HG03135 (cell line): ENCODE measurements around the gene GOLT1A.

Experiments used
- ATAC-seq: cut with Tn5 transposase; IDR thresholded peaks from one replicate; pipeline ENCODE4 v1.9.1; 2021; ENCODE audit warnings: mild to moderate bottlenecking, moderate library complexity; ENCODE audit not compliant: unreplicated experiment

Gene GOLT1A

DNA sequence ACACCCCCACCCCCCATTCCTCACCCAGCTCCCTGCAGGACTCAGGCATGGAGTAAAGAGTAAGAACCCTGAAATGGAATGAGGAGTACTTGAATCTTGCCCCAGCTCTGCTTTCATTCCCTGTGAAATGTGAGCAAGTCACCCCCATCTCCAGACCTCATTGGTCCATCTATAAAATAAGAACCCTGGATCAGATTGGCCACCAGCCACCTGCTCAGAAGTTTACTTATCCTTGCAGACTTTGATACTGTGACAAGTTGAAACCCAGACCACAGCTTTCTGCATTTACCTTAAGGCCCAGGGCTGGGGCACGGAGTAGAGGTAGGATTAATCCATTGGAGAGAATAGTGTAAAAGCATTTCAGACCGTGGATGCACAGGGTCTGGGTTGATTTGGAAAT lies 19.7 kb downstream of the GOLT1A start:
- no peak for ATAC-seq

GRCh38 chr1:204192589-204193352 lies 21.0 kb downstream of the GOLT1A start:
- no peak for ATAC-seq

- no peak for ATAC-seq
These were observed 21.7 kb downstream of the GOLT1A start for GRCh38 chr1:204192046-204192445.

GRCh38 chr1:204191456-204191855 lies 22.3 kb downstream of the GOLT1A start:
- ATAC-seq, result no peak

GRCh38 chr1:204190212-204191211 lies 23.3 kb downstream of the GOLT1A start:
- ATAC-seq, result no peak

DNA sequence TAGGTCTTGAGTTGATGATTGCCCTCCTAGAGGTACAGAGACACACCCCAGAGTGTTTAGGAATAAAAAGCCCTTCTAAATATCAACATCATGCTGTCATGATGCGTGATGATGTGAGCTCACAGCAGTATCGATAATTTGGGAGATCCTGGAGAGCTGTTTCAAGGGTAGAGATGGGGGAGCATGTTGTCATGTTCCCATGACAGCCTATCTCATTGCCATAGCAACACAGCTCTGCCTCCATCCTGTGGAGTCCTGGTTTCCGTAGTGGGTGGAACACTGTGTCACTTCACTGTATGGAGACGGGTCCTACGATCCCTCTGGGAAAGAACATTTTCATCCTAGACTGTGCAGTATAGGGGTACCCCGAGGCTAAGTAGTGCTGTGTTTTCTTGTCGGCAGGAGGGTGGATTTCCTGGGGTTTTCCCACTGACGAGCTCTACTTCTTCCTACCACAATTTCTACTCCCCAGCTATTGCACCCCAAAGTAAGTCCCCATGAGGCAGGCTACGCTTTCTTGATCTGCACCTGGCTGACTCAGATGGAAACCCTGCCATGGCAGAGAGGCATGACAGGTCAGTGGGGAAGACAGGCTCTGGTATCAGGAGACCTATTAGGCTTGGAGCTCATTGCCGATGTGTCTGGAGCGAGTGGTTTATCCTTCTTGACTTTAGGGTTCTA lies 24.7 kb downstream of the GOLT1A start:
- ATAC-seq, result no peak

GRCh38 chr1:204186597-204186996 lies 27.2 kb downstream of the GOLT1A start:
- ATAC-seq, result no peak

DNA sequence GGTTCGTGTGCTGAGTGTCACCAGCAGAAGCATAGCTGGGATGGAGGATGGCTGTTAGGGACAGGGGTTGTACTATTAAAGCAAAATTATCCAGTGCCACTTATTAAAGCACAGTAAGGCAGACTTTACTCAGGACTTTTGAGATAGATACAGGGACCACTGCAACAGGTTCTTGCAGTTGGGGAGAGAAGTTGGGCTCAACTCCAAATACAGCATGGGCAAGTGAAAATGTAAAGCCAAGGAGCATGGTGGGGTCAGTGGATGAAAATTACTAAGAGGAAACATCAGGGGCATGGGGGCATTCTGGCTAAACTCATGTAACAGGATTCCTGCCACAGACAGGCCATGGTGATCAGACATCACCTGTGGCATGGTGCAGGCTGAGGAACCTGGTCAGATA lies 32.7 kb downstream of the GOLT1A start:
- ATAC-seq, result no peak

- no peak for ATAC-seq
These were observed 33.7 kb downstream of the GOLT1A start for GRCh38 chr1:204180133-204180532.

GRCh38 chr1:204178487-204179281 lies 35.1 kb downstream of the GOLT1A start:
- no peak for ATAC-seq

GRCh38 chr1:204177133-204177532 lies 36.7 kb downstream of the GOLT1A start:
- ATAC-seq, result no peak

DNA sequence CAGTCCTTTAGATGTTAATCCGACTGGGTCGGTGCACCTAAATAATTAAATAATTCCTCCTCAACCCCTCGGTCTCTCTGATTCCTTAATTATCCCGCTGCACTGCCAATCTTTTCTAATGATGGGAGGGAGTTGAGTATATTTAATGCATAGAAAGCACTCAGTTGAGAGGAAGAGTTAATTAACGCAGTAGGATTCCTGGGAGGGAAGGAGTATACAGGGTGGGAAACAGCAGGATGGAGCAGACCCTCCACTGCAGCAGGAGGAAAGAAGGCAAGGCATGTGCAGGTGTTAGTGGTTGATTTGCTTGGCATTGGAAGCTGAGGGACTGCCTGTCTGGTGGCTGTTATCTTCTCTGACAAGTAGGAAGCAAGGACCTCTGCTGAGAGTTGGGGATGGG lies 37.7 kb downstream of the GOLT1A start:
- ATAC-seq, result no peak

DNA sequence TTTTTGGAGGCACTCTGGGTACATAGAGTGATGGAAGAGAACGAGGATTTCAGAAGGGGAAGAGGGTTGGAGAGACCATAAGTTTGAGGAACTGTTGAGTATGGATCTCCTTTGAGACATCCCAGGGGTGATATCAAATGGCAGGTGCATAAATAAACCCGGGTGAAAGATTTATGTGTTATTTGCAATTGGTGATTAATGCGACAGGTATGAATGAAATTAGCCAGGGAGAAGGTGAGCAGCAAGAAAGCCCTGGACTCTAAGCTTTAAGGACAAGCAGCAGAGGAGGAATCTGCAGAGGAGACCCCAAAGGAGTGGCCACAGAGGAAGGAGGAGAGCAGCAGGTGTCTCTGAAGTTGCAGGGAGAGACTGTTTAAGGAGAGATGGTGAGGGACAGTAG lies 38.8 kb downstream of the GOLT1A start:
- ATAC-seq, result no peak

DNA sequence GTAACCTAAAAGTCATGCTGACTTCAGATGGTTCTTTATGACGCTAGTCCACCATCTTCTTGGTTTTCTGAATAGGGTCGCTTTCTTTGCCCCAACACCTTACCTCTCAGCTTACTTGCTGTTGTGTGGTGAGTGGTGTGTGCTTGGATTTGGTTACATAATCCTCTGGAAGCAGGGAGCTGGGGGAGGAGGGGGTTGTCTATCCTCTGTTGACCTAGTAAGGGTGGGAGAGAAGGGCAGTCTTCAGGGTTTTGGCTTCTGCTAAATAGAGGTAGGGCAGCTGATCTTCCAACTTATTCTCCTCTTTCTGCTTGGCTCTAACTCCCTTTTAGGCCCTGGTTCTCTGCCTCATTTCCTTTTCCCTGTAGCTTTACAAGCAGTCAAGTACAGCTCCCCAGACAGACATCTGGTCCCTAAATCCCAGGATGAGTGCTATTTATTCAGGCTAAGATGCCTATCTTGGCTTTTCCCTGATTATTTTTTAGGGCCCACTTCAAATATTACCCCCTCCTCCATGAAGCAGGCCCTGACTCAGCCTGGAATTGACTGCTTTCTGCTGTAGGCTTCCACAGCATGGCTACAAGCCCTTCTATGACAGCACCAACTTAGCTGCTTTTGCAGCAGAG lies 41.3 kb downstream of the GOLT1A start:
- no peak for ATAC-seq

- ATAC-seq, result no peak
These were observed 42.0 kb downstream of the GOLT1A start for GRCh38 chr1:204171751-204172178.

DNA sequence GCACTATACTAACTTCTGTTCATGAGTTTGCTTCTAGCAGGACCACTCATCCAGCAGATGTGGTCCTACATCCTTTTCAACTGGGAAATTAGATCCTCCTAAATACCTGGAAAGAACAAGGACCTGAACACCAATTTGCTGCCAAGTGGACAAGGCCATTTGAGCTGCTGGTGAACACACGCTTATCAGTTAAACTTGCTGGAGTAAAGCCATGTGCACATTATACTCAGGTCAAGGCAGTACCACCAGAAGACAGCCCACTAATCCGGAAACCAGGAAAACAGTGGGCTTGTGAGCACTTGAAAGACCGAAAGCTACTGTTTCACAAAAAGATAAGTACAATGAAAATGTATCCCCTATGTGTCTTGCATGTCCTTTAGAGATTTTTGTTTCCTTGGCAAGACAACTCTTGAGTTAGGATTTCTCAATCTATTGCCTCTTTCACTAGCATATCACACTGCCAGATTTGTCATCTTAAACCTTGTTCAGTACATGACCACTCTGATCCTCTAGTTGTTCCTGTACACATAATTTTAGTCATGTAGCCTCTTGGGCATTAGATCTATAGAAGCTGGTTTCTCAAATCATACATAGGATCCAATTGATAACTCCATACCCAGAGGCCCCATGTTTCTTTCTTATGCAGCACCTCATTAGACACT lies 43.2 kb downstream of the GOLT1A start:
- no peak for ATAC-seq

DNA sequence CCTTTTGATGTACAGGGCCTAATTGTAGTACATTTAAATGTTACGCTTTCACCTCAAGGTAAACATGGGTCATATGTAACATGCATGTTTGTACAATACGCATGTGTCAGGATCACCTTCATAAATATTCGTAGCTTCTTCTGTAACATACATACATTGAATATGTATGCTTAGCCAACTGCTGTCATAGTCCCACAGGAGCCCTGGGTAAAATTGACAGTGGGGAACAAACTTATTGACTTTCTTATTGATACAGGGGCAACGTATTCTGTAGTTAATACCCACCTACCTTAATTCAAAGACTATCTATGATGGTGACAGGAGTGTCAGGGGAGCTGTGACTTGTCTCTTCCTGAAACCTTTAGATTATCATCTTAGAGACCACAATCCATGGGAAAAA lies 43.9 kb downstream of the GOLT1A start:
- no peak for ATAC-seq

DNA sequence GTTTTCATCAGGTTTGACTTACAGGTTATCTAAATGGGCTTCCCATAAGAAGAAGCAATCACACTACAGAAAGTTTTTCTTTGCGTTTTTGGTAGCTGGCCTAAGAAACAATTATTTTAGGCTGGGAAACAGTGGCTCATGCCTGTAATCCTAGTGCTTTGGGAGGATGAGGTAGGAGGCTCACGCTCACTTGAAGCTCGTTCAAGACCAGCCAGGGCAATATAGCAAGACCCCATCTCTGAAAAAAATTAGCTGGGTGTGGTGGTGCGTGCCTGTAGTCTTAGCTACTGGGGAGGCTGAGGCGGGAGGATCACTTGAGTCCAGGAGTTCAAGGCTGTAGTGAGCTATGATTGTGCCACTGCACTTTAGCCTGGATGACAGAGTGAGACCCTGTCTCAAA lies 46.1 kb downstream of the GOLT1A start:
- no peak for ATAC-seq

GRCh38 chr1:204166219-204166618 lies 47.6 kb downstream of the GOLT1A start, which contains the start of gene REN:
TSS of gene REN (minus strand) at chr1:204166337. CDS start at chr1:204166293, 44 bp downstream.
- no peak for ATAC-seq
